ENCODE data around the gene STARD13. TPM values are rescaled to one million over a fixed set of nuclear protein-coding genes. Genes with fewer than 3 reads are reported as not detected.
A peak's percentile ranks its signal among the peaks of the same experiment; 100 is the strongest.

The STARD13 gene
- total RNA-seq, 1 donor = 28.2 TPM

DNA sequence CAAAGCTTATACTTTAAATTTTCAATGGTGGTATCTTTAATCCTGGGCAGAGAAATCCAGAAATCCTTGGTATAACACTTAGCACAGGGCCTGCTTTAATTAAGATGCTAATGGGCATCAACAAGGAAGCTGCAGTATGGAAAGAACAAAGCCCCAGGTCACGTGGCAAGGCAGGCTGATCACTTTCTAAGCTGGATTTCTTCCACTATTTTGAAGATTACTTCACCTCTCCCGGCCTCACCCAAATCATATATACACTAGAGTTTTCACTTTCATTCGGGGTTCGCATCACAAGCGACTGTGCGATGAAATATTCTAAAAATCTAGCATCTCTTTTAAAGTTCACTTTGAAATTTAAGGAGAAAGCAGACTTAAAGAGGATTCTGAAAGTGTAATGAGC, 71.8 kb downstream of the STARD13 start:
- peaks cover 51% of the 10 kb centered on the region for H3K4me1 ChIP-seq (ENCODE audit: insufficient read depth, low read length)
- no peak overlapping the region for H2AFZ ChIP-seq (ENCODE audit: low read length)
- H3K4me2 ChIP-seq (ENCODE audit: insufficient read depth, low read length) = peak overlapping the region; percentile 74
- no peaks in the 10 kb centered on the region for H3K9me3 ChIP-seq (ENCODE audit: low read depth, low read length)
- peaks cover 21% of the 10 kb centered on the region for H3K36me3 ChIP-seq (ENCODE audit: insufficient read depth, low read length)
- TF ChIP-seq, protein P1, sequence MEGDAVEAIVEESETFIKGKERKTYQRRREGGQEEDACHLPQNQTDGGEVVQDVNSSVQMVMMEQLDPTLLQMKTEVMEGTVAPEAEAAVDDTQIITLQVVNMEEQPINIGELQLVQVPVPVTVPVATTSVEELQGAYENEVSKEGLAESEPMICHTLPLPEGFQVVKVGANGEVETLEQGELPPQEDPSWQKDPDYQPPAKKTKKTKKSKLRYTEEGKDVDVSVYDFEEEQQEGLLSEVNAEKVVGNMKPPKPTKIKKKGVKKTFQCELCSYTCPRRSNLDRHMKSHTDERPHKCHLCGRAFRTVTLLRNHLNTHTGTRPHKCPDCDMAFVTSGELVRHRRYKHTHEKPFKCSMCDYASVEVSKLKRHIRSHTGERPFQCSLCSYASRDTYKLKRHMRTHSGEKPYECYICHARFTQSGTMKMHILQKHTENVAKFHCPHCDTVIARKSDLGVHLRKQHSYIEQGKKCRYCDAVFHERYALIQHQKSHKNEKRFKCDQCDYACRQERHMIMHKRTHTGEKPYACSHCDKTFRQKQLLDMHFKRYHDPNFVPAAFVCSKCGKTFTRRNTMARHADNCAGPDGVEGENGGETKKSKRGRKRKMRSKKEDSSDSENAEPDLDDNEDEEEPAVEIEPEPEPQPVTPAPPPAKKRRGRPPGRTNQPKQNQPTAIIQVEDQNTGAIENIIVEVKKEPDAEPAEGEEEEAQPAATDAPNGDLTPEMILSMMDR (IDR thresholded peaks at IDR 0.05; ENCODE audit: extremely low read depth, low read depth, low read length) = no peak
- H3K4me3 ChIP-seq (ENCODE audit: insufficient read depth, low read length) = peak overlapping the region; percentile 29
- DNase-seq (ENCODE audit: insufficient read length, low spot score, missing footprints) = no peak
- H3K27me3 ChIP-seq (ENCODE audit: insufficient read depth, low read length) = no peaks in the 10 kb centered on the region
- peaks cover 93% of the 10 kb centered on the region for H3K79me2 ChIP-seq (ENCODE audit: insufficient read depth, low read length)
- H4K20me1 ChIP-seq (ENCODE audit: insufficient read depth, low read length) = no peaks in the 10 kb centered on the region
- H3K27ac ChIP-seq (ENCODE audit: low read depth, low read length) = peak overlapping the region; percentile 93

DNA sequence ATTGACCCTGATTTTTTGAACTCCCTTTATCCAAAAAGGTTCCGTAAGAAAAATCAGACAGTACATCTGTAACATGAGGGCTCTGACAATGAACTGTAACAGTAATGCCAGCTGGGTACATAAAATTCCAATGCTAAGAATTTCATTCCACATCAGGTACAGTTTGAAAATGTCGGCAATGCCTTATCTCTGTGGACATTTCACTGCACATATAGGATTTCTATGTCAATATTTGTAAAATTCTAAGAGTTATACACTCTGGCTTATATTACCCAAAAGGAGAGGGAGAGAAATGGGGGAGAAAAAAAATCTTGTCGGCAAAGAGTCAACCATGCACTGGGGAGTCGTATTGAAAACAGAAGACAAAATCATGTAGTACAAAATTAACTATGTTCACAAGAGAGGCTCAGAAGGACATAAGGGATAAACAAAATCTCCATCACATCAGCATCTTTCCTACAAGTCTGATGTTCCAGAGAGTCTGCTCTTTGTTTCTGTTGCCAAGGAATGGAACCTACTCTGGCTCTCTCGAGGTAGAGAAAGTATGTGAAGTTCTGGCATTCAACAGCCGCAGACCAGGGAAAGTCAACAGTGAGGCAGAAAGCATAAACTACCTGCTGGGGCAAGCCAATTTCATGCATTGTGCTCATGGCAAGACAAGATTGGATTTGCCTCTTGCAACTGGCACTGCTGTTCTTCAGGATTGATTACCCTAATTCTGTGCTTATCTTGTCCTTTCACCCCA, 72.4 kb downstream of the STARD13 start:
- Histone ChIP-seq H4K20me1 (ENCODE audit: insufficient read depth, low read length) (peaks cover 4% of the 10 kb centered on the region), H3K27me3 (ENCODE audit: insufficient read depth, low read length) (no peaks in the 10 kb centered on the region), H3K79me2 (ENCODE audit: insufficient read depth, low read length) (peaks cover 93% of the 10 kb centered on the region), H3K4me2 (ENCODE audit: insufficient read depth, low read length) (peak overlapping the region; percentile 74), H3K4me1 (ENCODE audit: insufficient read depth, low read length) (peaks cover 51% of the 10 kb centered on the region), H3K36me3 (ENCODE audit: insufficient read depth, low read length) (peaks cover 16% of the 10 kb centered on the region), H3K4me3 (ENCODE audit: insufficient read depth, low read length) (peak overlapping the region; percentile 29), H3K9me3 (ENCODE audit: low read depth, low read length) (no peaks in the 10 kb centered on the region), H3K27ac (ENCODE audit: low read depth, low read length) (peak overlapping the region; percentile 93), H2AFZ (ENCODE audit: low read length) (no peak overlapping the region)
- DNase-seq (ENCODE audit: insufficient read length, low spot score, missing footprints) = no peak
- TF ChIP-seq, protein P1 (IDR thresholded peaks at IDR 0.05; ENCODE audit: extremely low read depth, low read depth, low read length) = no peak

DNA sequence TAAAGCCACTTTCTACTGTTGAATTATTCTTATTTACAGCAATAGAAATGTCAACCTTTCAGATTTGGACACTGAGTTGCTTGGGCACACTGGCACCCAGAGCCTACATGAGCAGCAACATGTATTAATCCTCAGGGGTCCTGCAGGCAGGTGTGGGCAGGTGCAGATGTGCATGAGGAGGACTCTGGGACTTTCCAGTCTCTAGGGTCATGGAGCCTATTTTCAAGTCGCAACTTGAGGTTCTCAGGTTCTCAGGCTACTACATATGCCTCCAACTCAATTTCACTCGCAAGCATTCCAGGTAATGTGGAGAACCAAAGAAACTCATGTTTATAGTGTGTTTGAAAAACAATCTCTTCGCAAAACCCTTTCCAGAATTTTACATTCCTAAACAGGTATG, 73.2 kb downstream of the STARD13 start:
- no peak overlapping the region for H3K4me3 ChIP-seq (ENCODE audit: insufficient read depth, low read length)
- H3K36me3 ChIP-seq (ENCODE audit: insufficient read depth, low read length) = peaks cover 14% of the 10 kb centered on the region
- H3K4me1 ChIP-seq (ENCODE audit: insufficient read depth, low read length) = peaks cover 51% of the 10 kb centered on the region
- peak overlapping the region; percentile 93 for H3K27ac ChIP-seq (ENCODE audit: low read depth, low read length)
- TF ChIP-seq, protein P1 (IDR thresholded peaks at IDR 0.05; ENCODE audit: extremely low read depth, low read depth, low read length) = no peak
- H4K20me1 ChIP-seq (ENCODE audit: insufficient read depth, low read length) = peaks cover 4% of the 10 kb centered on the region
- no peak overlapping the region for H2AFZ ChIP-seq (ENCODE audit: low read length)
- no peak for DNase-seq (ENCODE audit: insufficient read length, low spot score, missing footprints)
- H3K27me3 ChIP-seq (ENCODE audit: insufficient read depth, low read length) = no peaks in the 10 kb centered on the region
- no peak overlapping the region for H3K4me2 ChIP-seq (ENCODE audit: insufficient read depth, low read length)
- peaks cover 93% of the 10 kb centered on the region for H3K79me2 ChIP-seq (ENCODE audit: insufficient read depth, low read length)
- H3K9me3 ChIP-seq (ENCODE audit: low read depth, low read length) = no peaks in the 10 kb centered on the region

DNA sequence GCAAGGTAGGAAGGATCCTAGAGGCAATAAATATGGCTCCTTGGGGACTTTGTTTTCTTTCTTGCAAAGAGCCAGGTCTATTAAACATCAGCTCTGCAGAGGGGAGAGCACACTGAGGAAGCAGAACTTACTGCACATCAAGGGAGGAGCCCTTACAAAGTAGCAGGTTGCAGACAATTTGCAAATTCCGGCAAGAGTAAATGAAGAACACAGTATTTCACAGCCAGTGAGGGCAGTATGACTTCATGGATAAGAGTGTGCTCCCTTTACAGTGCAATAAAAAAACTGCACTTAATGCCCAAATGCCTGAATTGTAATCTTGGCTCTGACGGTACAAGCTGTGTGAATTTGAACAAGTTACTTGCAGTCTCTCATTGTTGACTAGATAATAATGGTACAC, 75.5 kb downstream of the STARD13 start:
- no peak overlapping the region for H3K27ac ChIP-seq (ENCODE audit: low read depth, low read length)
- H3K4me2 ChIP-seq (ENCODE audit: insufficient read depth, low read length) = no peak overlapping the region
- peaks cover 4% of the 10 kb centered on the region for H4K20me1 ChIP-seq (ENCODE audit: insufficient read depth, low read length)
- peaks cover 15% of the 10 kb centered on the region for H3K36me3 ChIP-seq (ENCODE audit: insufficient read depth, low read length)
- H3K9me3 ChIP-seq (ENCODE audit: low read depth, low read length) = no peaks in the 10 kb centered on the region
- DNase-seq (ENCODE audit: insufficient read length, low spot score, missing footprints) = no peak
- H3K79me2 ChIP-seq (ENCODE audit: insufficient read depth, low read length) = peaks cover 93% of the 10 kb centered on the region
- TF ChIP-seq, protein P1 (IDR thresholded peaks at IDR 0.05; ENCODE audit: extremely low read depth, low read depth, low read length) = no peak
- no peak overlapping the region for H2AFZ ChIP-seq (ENCODE audit: low read length)
- peaks cover 61% of the 10 kb centered on the region for H3K4me1 ChIP-seq (ENCODE audit: insufficient read depth, low read length)
- no peaks in the 10 kb centered on the region for H3K27me3 ChIP-seq (ENCODE audit: insufficient read depth, low read length)
- H3K4me3 ChIP-seq (ENCODE audit: insufficient read depth, low read length) = no peak overlapping the region
